22Rv1 (cell line): Measurements from ENCODE around the gene PALD1.

Experiments
- ZFX ChIP-seq: fragments of 450-650 bp; IDR thresholded peaks from 2 replicates; pipeline ENCODE4 v1.6.1; 2017; ENCODE audit warnings: antibody characterized with exemption, borderline replicate concordance
- TF ChIP-seq, protein P1 (sequence below): fragments of 450-650 bp; IDR thresholded peaks from 2 replicates; pipeline ENCODE4 v1.5.1; 2017; ENCODE audit warnings: mild to moderate bottlenecking

DNA sequence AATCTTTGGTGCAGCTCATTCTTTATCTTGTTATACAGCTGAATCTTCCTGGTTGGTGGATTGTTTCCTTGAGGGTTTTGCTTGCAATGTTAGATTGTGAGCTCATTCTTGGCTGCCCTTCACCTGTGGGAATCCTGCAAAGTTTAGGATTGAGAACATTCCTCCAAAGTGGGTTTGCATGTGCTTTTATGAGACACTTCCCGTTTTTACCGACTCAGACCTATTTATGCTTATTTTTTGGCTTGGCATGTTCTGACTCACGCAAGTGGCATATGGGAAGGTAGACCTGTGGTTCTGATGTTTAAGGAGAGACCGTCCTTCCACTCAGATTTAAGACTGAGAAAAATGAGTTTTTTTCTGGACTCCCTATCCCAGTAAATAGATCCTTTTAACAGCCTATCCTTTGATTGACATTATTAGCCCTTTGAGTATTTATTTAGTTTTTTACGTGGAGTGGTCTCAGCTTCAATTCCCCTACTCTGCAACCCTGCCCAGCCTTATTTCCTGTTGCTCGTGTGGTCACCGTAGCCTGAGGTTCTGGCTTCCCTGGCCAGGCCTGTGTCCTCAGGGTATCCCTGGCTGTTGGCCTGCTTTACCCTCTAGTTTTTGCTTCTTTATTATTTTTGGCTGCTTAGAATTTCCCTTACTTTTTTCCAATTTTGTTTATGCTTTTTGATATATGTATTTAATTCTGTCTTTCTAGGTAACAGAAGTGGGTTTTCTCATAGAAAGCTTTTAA is 137.4 kb downstream of the PALD1 start:
- TF ChIP-seq, protein P1, sequence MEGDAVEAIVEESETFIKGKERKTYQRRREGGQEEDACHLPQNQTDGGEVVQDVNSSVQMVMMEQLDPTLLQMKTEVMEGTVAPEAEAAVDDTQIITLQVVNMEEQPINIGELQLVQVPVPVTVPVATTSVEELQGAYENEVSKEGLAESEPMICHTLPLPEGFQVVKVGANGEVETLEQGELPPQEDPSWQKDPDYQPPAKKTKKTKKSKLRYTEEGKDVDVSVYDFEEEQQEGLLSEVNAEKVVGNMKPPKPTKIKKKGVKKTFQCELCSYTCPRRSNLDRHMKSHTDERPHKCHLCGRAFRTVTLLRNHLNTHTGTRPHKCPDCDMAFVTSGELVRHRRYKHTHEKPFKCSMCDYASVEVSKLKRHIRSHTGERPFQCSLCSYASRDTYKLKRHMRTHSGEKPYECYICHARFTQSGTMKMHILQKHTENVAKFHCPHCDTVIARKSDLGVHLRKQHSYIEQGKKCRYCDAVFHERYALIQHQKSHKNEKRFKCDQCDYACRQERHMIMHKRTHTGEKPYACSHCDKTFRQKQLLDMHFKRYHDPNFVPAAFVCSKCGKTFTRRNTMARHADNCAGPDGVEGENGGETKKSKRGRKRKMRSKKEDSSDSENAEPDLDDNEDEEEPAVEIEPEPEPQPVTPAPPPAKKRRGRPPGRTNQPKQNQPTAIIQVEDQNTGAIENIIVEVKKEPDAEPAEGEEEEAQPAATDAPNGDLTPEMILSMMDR = no peak
- no peak for TF ChIP-seq ZFX
